Measurements from ENCODE around the gene KLHL40.

The KLHL40 gene

DNA sequence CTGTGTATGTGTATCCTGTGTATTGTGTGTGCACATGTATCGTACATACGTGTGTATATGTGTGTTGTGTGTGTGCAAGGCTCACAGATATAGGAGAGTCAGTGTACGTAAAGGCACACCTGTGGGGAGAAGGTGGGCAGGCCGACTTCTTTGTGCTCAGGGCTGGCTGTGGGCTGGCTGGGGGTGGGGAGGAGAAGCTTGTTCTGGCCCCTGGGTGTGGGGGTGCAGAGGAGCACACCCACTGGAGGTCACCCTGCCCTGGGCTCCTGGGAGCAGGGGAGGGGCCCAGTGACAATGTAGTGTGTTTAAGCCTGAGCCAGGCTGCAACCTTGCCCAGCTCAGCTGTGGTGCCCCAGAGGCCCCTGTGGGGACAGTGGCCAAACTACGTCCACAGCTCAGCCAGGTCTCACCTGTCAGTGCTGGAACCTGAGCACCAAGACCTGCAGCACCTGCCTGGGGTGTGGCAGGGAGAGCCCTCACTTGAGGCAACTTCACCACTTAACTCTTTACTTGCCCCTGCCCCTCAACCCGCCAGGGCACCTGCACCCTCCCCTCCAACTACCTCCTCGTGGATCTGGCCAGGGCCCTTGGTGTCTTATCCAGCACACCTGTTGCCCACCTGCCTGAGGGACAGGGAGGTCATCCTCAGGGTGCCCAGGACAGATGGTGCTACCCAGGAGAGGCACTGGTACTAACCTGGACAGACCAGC is 19.9 kb downstream of the KLHL40 start:
- no peak overlapping the region for H3K9ac ChIP-seq (ENCODE audit: low read depth, low read length)

DNA sequence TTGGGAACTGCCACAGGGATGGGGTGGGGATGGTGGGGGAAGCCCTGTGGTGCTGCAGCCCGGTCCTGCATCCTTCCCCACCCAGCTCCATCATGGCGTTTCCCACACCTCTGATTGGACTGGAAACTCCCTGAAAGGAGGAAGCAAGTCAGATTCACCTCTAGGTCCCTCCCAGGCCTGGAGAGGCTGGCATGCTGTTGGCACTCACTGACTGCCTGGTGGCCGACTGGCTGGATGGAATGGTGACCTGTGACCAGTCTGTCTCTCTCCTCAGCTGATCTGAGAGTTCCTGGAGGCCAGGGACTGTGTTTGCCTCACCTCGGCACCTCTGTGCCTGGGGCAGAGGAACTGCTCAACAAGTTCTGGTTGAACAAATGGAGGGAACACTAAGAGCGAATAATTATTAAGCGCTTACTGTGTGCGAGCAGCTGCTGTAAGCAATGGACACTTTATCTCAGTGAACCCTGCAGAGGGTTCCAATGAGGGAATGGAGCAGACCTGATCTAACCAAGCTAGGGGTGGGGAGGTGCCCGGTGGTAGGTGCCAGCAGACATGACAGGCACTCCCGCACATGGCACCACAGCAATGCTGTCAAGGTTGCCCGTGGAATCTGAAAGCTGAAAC is 20.7 kb downstream of the KLHL40 start:
- Histone ChIP-seq H3K9me3 (ENCODE audit: insufficient read depth, low read depth, low read length) (no peaks in the 10 kb centered on the region), H3K9ac (ENCODE audit: low read depth, low read length) (no peak overlapping the region), H3K4me1 (ENCODE audit: insufficient read depth, low read length) (no peaks in the 10 kb centered on the region), H3K27me3 (ENCODE audit: insufficient read depth, low read length) (no peaks in the 10 kb centered on the region), H3K36me3 (ENCODE audit: insufficient read depth, low read depth, low read length) (no peaks in the 10 kb centered on the region), H3K4me3 (ENCODE audit: low read length) (no peak overlapping the region), H3K27ac (ENCODE audit: low read length) (no peak overlapping the region)

More for the DNA sequence above, 19.9 kb downstream of the KLHL40 start:
- H3K27ac ChIP-seq (ENCODE audit: low read length), result no peak overlapping the region
- no peak overlapping the region for H3K4me3 ChIP-seq (ENCODE audit: low read length)
- H3K4me1 ChIP-seq (ENCODE audit: insufficient read depth, low read length), result no peaks in the 10 kb centered on the region
- no peaks in the 10 kb centered on the region for H3K36me3 ChIP-seq (ENCODE audit: insufficient read depth, low read depth, low read length)
- no peaks in the 10 kb centered on the region for H3K9me3 ChIP-seq (ENCODE audit: insufficient read depth, low read depth, low read length)
- H3K27me3 ChIP-seq (ENCODE audit: insufficient read depth, low read length), result no peaks in the 10 kb centered on the region

GRCh38 chr3:42706721-42707619 is 21.6 kb downstream of the KLHL40 start:
- no peaks in the 10 kb centered on the region for H3K9me3 ChIP-seq (ENCODE audit: insufficient read depth, low read depth, low read length)
- H3K9ac ChIP-seq (ENCODE audit: low read depth, low read length), result no peak overlapping the region
- no peaks in the 10 kb centered on the region for H3K4me1 ChIP-seq (ENCODE audit: insufficient read depth, low read length)
- no peak overlapping the region for H3K27ac ChIP-seq (ENCODE audit: low read length)
- H3K4me3 ChIP-seq (ENCODE audit: low read length), result no peak overlapping the region
- no peaks in the 10 kb centered on the region for H3K36me3 ChIP-seq (ENCODE audit: insufficient read depth, low read depth, low read length)
- no peaks in the 10 kb centered on the region for H3K27me3 ChIP-seq (ENCODE audit: insufficient read depth, low read length)

DNA sequence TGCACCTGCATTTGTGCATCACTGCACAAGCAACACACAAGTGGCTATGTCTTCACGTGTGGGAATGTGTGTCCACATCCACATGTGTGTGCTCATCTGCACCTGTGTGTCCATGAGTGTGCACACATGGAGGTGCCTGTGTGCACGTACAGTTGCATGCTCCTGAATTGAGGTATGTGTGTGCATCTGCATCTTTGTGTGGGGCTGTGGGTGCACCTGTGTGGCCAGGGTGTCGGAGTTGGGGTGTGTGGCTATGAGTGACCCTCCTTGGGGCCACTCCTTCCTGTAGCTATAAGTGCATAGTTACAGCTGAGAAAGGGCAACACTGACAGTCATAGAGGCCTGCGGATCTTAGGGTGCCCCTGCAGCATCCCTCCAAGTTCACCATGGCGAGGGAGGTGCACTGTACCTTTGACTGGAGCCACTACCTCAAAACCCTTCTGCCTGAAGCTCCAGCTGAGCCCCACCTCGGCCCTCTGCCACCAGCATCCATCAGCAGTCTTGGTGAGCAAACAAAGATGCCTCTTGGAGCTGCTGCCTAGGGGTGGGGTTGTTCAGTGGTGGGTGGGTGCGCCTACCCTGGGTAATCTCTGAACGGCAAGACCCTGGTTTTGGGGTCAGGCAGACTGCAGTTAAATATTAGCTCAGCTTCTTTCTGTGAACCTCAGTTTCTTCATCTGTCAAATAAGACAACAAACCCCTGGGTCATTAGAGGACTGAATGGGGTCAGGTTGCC is 22.5 kb downstream of the KLHL40 start:
- H3K4me3 ChIP-seq (ENCODE audit: low read length), result no peak overlapping the region
- H3K9me3 ChIP-seq (ENCODE audit: insufficient read depth, low read depth, low read length), result no peaks in the 10 kb centered on the region
- no peaks in the 10 kb centered on the region for H3K36me3 ChIP-seq (ENCODE audit: insufficient read depth, low read depth, low read length)
- H3K9ac ChIP-seq (ENCODE audit: low read depth, low read length), result no peak overlapping the region
- no peaks in the 10 kb centered on the region for H3K27me3 ChIP-seq (ENCODE audit: insufficient read depth, low read length)
- no peak overlapping the region for H3K27ac ChIP-seq (ENCODE audit: low read length)
- no peaks in the 10 kb centered on the region for H3K4me1 ChIP-seq (ENCODE audit: insufficient read depth, low read length)

GRCh38 chr3:42708611-42709151 is 23.3 kb downstream of the KLHL40 start:
- H3K27ac ChIP-seq (ENCODE audit: low read length), result no peak overlapping the region
- H3K36me3 ChIP-seq (ENCODE audit: insufficient read depth, low read depth, low read length), result no peaks in the 10 kb centered on the region
- no peaks in the 10 kb centered on the region for H3K9me3 ChIP-seq (ENCODE audit: insufficient read depth, low read depth, low read length)
- no peak overlapping the region for H3K4me3 ChIP-seq (ENCODE audit: low read length)
- H3K9ac ChIP-seq (ENCODE audit: low read depth, low read length), result no peak overlapping the region
- H3K27me3 ChIP-seq (ENCODE audit: insufficient read depth, low read length), result no peaks in the 10 kb centered on the region
- no peaks in the 10 kb centered on the region for H3K4me1 ChIP-seq (ENCODE audit: insufficient read depth, low read length)

- Histone ChIP-seq H3K9ac (ENCODE audit: low read depth, low read length) (no peak overlapping the region), H3K36me3 (ENCODE audit: insufficient read depth, low read depth, low read length) (no peaks in the 10 kb centered on the region), H3K4me1 (ENCODE audit: insufficient read depth, low read length) (no peaks in the 10 kb centered on the region), H3K27me3 (ENCODE audit: insufficient read depth, low read length) (no peaks in the 10 kb centered on the region), H3K27ac (ENCODE audit: low read length) (no peak overlapping the region), H3K4me3 (ENCODE audit: low read length) (no peak overlapping the region), H3K9me3 (ENCODE audit: insufficient read depth, low read depth, low read length) (no peaks in the 10 kb centered on the region)
These were observed 24.3 kb downstream of the KLHL40 start for GRCh38 chr3:42709621-42710020.

DNA sequence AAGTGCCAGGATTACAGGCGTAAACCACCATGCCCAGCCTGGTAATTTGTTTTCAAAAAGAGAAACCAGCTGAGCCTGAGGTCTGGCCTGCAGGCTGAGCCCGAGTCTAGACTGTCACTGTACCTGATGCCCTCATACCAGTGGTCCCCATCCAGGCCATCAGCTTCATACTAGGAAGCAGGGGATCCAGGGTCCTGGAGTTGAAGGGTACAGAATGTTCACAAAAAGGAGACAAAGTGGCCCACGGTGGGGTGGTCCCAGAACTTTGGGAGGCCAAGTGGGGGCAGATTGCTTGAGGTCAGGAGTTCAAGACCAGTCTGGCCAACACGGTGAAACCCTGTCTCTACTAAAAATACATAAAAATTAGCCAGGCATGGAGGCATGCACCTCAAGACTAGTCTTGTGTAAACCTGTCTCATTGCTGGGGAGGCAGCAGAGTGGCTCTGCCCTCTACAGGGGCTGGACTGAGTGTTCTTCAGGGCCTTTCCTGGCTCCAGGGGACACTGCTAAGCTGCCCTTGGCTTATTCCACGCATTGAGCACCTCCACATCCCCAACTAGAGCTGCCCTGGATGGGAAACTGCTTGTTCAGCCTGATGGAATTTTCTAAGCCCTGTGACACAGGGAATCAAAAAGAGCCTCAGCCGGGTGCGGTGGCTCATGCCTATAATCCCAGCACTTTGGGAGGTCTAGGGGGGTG is 25.1 kb downstream of the KLHL40 start:
- H3K4me1 ChIP-seq (ENCODE audit: insufficient read depth, low read length), result no peaks in the 10 kb centered on the region
- no peak overlapping the region for H3K4me3 ChIP-seq (ENCODE audit: low read length)
- H3K9me3 ChIP-seq (ENCODE audit: insufficient read depth, low read depth, low read length), result no peaks in the 10 kb centered on the region
- H3K27me3 ChIP-seq (ENCODE audit: insufficient read depth, low read length), result no peaks in the 10 kb centered on the region
- H3K9ac ChIP-seq (ENCODE audit: low read depth, low read length), result no peak overlapping the region
- no peaks in the 10 kb centered on the region for H3K36me3 ChIP-seq (ENCODE audit: insufficient read depth, low read depth, low read length)
- no peak overlapping the region for H3K27ac ChIP-seq (ENCODE audit: low read length)

DNA sequence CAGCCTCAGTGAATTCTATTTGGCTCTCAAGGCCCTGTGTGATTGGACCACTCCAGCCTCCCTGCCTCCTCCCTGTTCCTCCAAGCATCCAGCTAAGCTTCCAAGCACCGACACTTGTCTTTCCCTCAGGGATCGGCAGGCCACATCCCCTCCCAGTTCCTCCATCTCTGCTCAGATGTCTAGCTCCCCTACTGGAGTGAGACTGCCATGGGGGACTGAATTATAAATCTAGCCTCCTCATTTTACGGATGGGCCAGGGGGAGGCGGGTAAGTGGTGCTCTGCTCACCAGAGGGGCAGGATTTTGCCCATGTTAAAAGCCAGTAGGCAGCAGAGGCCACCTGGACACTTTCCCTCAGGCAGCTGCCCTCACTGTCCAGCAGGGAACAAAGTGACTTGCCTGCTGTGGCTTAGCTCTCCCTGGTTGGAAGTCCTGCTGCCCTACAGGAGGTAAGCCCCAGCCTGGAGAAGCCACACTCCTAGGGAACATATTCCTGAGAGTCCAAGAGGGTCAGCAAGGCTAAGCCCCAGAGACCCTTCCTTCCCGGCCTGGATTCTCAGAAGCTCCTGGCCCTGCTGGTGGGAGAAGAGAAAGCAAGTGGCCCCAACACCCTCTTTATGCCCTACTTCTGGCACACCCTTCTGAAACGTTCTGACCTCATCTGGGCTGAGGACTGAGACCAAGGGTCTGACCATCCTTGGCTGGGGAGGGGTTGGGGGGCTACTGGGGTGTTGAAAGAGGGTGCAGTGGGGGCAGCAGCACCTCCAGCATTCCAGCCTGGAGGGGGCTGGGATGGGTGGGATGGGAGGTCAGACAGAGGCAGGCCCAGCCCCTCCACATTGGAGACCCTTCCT is 26.4 kb downstream of the KLHL40 start:
- H3K27ac ChIP-seq (ENCODE audit: low read length), result no peak overlapping the region
- no peaks in the 10 kb centered on the region for H3K4me1 ChIP-seq (ENCODE audit: insufficient read depth, low read length)
- H3K9ac ChIP-seq (ENCODE audit: low read depth, low read length), result no peak overlapping the region
- H3K4me3 ChIP-seq (ENCODE audit: low read length), result no peak overlapping the region
- no peaks in the 10 kb centered on the region for H3K36me3 ChIP-seq (ENCODE audit: insufficient read depth, low read depth, low read length)
- no peaks in the 10 kb centered on the region for H3K9me3 ChIP-seq (ENCODE audit: insufficient read depth, low read depth, low read length)
- no peaks in the 10 kb centered on the region for H3K27me3 ChIP-seq (ENCODE audit: insufficient read depth, low read length)

GRCh38 chr3:42712344-42712648 is 27.0 kb downstream of the KLHL40 start:
- H3K27me3 ChIP-seq (ENCODE audit: insufficient read depth, low read length), result no peaks in the 10 kb centered on the region
- H3K9me3 ChIP-seq (ENCODE audit: insufficient read depth, low read depth, low read length), result no peaks in the 10 kb centered on the region
- H3K4me1 ChIP-seq (ENCODE audit: insufficient read depth, low read length), result no peaks in the 10 kb centered on the region
- H3K9ac ChIP-seq (ENCODE audit: low read depth, low read length), result no peak overlapping the region
- no peak overlapping the region for H3K4me3 ChIP-seq (ENCODE audit: low read length)
- H3K27ac ChIP-seq (ENCODE audit: low read length), result no peak overlapping the region
- no peaks in the 10 kb centered on the region for H3K36me3 ChIP-seq (ENCODE audit: insufficient read depth, low read depth, low read length)

GRCh38 chr3:42712688-42713372 is 27.5 kb downstream of the KLHL40 start:
- no peaks in the 10 kb centered on the region for H3K4me1 ChIP-seq (ENCODE audit: insufficient read depth, low read length)
- H3K4me3 ChIP-seq (ENCODE audit: low read length), result no peak overlapping the region
- H3K27me3 ChIP-seq (ENCODE audit: insufficient read depth, low read length), result no peaks in the 10 kb centered on the region
- no peaks in the 10 kb centered on the region for H3K36me3 ChIP-seq (ENCODE audit: insufficient read depth, low read depth, low read length)
- H3K27ac ChIP-seq (ENCODE audit: low read length), result no peak overlapping the region
- no peaks in the 10 kb centered on the region for H3K9me3 ChIP-seq (ENCODE audit: insufficient read depth, low read depth, low read length)
- no peak overlapping the region for H3K9ac ChIP-seq (ENCODE audit: low read depth, low read length)

All from iPS-20b (cell line).